ENCODE results near the gene ACCSL.

GRCh38 chr11:44088871-44089270 is 41.1 kb downstream of the ACCSL start:
- TF ChIP-seq EP300 (IDR thresholded peaks at IDR 0.05; ENCODE audit: borderline replicate concordance): no peak
- TF ChIP-seq MAX (IDR thresholded peaks at IDR 0.05): no peak
- no peak for TF ChIP-seq CEBPB (IDR thresholded peaks at IDR 0.05)
- no peak for TF ChIP-seq ZBTB7A (IDR thresholded peaks at IDR 0.05; ENCODE audit: low read depth)

All from Ishikawa (cell line).